SK-N-SH treated with all-trans-retinoic acid at 6 μM for 48 hours (cell line): Measurements from ENCODE around the gene TTC28.

Experiments
- ARNTL ChIP-seq: fragments of 450-650 bp; formaldehyde crosslinking; IDR thresholded peaks from 2 replicates; pipeline ENCODE4 v1.5.0; 2020; ENCODE audit warnings: low read depth, mild to moderate bottlenecking, moderate library complexity, borderline replicate concordance
- BACH2 ChIP-seq: fragments of 250-450 bp; sonication (Bioruptor Pico); IDR thresholded peaks from 2 replicates; pipeline ENCODE4 v1.9.0; 2021; ENCODE audit warnings: mild to moderate bottlenecking, borderline replicate concordance
- ESRRG ChIP-seq: fragments of 250-450 bp; sonication (Bioruptor Pico); IDR thresholded peaks from 2 replicates; pipeline ENCODE4 v1.6.1; 2021; ENCODE audit warnings: mild to moderate bottlenecking
- GLIS3 ChIP-seq: fragments of 250-450 bp; sonication (Bioruptor Pico); IDR thresholded peaks from 2 replicates; pipeline ENCODE4 v1.5.0; 2020; ENCODE audit warnings: mild to moderate bottlenecking, moderate library complexity
- RARB ChIP-seq: fragments of 250-450 bp; sonication (Bioruptor Pico); IDR thresholded peaks from 2 replicates; pipeline ENCODE4 v1.8.0; 2021; ENCODE audit warnings: mild to moderate bottlenecking, moderate library complexity
- TOX ChIP-seq: fragments of 250-450 bp; sonication (Bioruptor Pico); IDR thresholded peaks from 2 replicates; pipeline ENCODE4 v1.8.0; 2021; ENCODE audit warnings: mild to moderate bottlenecking, moderate library complexity, borderline replicate concordance
- ZC3H10 ChIP-seq: fragments of 250-450 bp; sonication (Bioruptor Pico); IDR thresholded peaks from 2 replicates; pipeline ENCODE4 v1.5.1; 2021; ENCODE audit warnings: mild to moderate bottlenecking, moderate library complexity
- ZFP3 ChIP-seq: fragments of 250-450 bp; sonication (Bioruptor Pico); IDR thresholded peaks from 2 replicates; pipeline ENCODE4 v1.5.0; 2020; ENCODE audit warnings: mild to moderate bottlenecking, moderate library complexity
- ZFP30 ChIP-seq: fragments of 450-650 bp; formaldehyde crosslinking; IDR thresholded peaks from 2 replicates; pipeline ENCODE4 v1.5.0; 2022; ENCODE audit warnings: mild to moderate bottlenecking, moderate library complexity
- ZNF565 ChIP-seq: fragments of 450-650 bp; formaldehyde crosslinking; conservative IDR thresholded peaks from 2 replicates; pipeline ENCODE4 v1.5.0; 2020; ENCODE audit warnings: low read depth, mild to moderate bottlenecking, moderate library complexity
- ZNF70 ChIP-seq: fragments of 450-650 bp; formaldehyde crosslinking; IDR thresholded peaks from 2 replicates; pipeline ENCODE4 v1.5.0; 2020; ENCODE audit warnings: mild to moderate bottlenecking, moderate library complexity
- TF ChIP-seq, protein P1 (sequence below): fragments of 250-450 bp; sonication (Bioruptor Pico); IDR thresholded peaks from 2 replicates; pipeline ENCODE4 v1.8.0; 2020; ENCODE audit warnings: mild to moderate bottlenecking, moderate library complexity, borderline replicate concordance
- TF ChIP-seq, protein P2 (sequence below): fragments of 250-450 bp; sonication (Bioruptor Pico); IDR thresholded peaks from 2 replicates; pipeline ENCODE4 v1.8.0; 2021; ENCODE audit warnings: low read depth, mild to moderate bottlenecking, moderate library complexity, borderline replicate concordance
- TF ChIP-seq, protein P3 (sequence below): fragments of 250-450 bp; sonication (Bioruptor Pico); IDR thresholded peaks from 2 replicates; pipeline ENCODE4 v1.5.1; 2020; ENCODE audit warnings: low read depth, mild to moderate bottlenecking, moderate library complexity

DNA sequence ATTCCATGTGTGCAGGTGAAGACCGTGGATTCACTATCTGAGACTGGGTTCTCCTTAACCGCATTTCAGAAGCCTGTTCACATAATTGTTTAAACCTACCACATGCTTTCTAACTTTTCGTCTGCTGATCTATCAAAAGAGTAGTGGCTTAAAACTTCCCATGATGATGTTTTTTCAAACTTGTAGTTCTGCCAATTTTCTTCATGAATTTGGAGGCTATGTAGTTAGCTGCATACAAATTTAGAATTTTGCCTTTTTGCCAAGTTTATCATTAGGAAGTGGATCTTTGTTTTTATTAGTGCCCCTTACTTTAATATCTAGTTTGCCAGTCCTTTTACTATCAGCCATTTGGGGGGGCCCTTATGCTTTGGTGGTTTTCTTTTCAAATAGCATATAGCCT, 703.1 kb downstream of the TTC28 start:
- TF ChIP-seq ZFP30 (CRISPR knock-in tag) (no peak), ZNF565 (CRISPR knock-in tag) (no peak), RARB (CRISPR knock-in tag) (no peak), GLIS3 (CRISPR knock-in tag) (no peak), ZFP3 (no peak), ARNTL (CRISPR knock-in tag) (no peak), ZNF70 (no peak), BACH2 (CRISPR knock-in tag) (no peak), TOX (CRISPR knock-in tag) (no peak), ZC3H10 (CRISPR knock-in tag) (no peak), ESRRG (CRISPR knock-in tag) (no peak)
- TF ChIP-seq, protein P1, sequence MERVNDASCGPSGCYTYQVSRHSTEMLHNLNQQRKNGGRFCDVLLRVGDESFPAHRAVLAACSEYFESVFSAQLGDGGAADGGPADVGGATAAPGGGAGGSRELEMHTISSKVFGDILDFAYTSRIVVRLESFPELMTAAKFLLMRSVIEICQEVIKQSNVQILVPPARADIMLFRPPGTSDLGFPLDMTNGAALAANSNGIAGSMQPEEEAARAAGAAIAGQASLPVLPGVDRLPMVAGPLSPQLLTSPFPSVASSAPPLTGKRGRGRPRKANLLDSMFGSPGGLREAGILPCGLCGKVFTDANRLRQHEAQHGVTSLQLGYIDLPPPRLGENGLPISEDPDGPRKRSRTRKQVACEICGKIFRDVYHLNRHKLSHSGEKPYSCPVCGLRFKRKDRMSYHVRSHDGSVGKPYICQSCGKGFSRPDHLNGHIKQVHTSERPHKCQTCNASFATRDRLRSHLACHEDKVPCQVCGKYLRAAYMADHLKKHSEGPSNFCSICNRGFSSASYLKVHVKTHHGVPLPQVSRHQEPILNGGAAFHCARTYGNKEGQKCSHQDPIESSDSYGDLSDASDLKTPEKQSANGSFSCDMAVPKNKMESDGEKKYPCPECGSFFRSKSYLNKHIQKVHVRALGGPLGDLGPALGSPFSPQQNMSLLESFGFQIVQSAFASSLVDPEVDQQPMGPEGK (CRISPR knock-in tag): no peak
- TF ChIP-seq, protein P2, sequence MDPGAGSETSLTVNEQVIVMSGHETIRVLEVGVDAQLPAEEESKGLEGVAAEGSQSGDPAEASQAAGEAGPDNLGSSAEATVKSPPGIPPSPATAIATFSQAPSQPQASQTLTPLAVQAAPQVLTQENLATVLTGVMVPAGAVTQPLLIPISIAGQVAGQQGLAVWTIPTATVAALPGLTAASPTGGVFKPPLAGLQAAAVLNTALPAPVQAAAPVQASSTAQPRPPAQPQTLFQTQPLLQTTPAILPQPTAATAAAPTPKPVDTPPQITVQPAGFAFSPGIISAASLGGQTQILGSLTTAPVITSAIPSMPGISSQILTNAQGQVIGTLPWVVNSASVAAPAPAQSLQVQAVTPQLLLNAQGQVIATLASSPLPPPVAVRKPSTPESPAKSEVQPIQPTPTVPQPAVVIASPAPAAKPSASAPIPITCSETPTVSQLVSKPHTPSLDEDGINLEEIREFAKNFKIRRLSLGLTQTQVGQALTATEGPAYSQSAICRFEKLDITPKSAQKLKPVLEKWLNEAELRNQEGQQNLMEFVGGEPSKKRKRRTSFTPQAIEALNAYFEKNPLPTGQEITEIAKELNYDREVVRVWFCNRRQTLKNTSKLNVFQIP (CRISPR knock-in tag): no peak
- TF ChIP-seq, protein P3, sequence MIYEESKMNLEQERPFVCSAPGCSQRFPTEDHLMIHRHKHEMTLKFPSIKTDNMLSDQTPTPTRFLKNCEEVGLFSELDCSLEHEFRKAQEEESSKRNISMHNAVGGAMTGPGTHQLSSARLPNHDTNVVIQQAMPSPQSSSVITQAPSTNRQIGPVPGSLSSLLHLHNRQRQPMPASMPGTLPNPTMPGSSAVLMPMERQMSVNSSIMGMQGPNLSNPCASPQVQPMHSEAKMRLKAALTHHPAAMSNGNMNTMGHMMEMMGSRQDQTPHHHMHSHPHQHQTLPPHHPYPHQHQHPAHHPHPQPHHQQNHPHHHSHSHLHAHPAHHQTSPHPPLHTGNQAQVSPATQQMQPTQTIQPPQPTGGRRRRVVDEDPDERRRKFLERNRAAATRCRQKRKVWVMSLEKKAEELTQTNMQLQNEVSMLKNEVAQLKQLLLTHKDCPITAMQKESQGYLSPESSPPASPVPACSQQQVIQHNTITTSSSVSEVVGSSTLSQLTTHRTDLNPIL (CRISPR knock-in tag): no peak
